ENCODE results near the gene CACNB2.
"Not testable (repeated sequence)": the region's sequence is repeated elsewhere in the genome, so short reads cannot be mapped to it uniquely, and the experiment has no call there.

The CACNB2 gene

GRCh38 chr10:18532881-18533535 lies 392.8 kb downstream of the CACNB2 start:
- no peak for DNase-seq

- DNase-seq: no peak
Measured at GRCh38 chr10:18533896-18534295, 393.7 kb downstream of the CACNB2 start.

- DNase-seq: no peak
Measured at GRCh38 chr10:18539335-18539734, 399.1 kb downstream of the CACNB2 start.

GRCh38 chr10:18540195-18540594 lies 400.0 kb downstream of the CACNB2 start:
- DNase-seq: no peak

- no peak for DNase-seq
Measured at GRCh38 chr10:18542832-18543231, 402.6 kb downstream of the CACNB2 start.

GRCh38 chr10:18545621-18546305 lies 405.5 kb downstream of the CACNB2 start:
- no peak for DNase-seq

- DNase-seq: no peak
Measured at GRCh38 chr10:18549105-18549504, 408.9 kb downstream of the CACNB2 start.

- no peak for DNase-seq
Measured at GRCh38 chr10:18551473-18551872, 411.2 kb downstream of the CACNB2 start.

GRCh38 chr10:18554479-18554878 lies 414.3 kb downstream of the CACNB2 start:
- no peak for DNase-seq

GRCh38 chr10:18556522-18557147 lies 416.4 kb downstream of the CACNB2 start:
- DNase-seq: no peak

GRCh38 chr10:18557960-18558359 lies 417.7 kb downstream of the CACNB2 start:
- no peak for DNase-seq

GRCh38 chr10:18561861-18562551 lies 421.8 kb downstream of the CACNB2 start:
- no peak for DNase-seq

GRCh38 chr10:18563003-18563726 lies 422.9 kb downstream of the CACNB2 start:
- DNase-seq: no peak

GRCh38 chr10:18565006-18565405 lies 424.8 kb downstream of the CACNB2 start:
- no peak for DNase-seq

GRCh38 chr10:18566177-18566576 lies 426.0 kb downstream of the CACNB2 start:
- DNase-seq: no peak

- DNase-seq: no peak
Measured at GRCh38 chr10:18567343-18567856, 427.2 kb downstream of the CACNB2 start.

GRCh38 chr10:18570386-18570785 lies 430.2 kb downstream of the CACNB2 start:
- DNase-seq: not testable (repeated sequence)

GRCh38 chr10:18571076-18571475 lies 430.9 kb downstream of the CACNB2 start:
- no peak for DNase-seq

- DNase-seq: no peak
Measured at GRCh38 chr10:18571780-18572179, 431.6 kb downstream of the CACNB2 start.

GRCh38 chr10:18572959-18573561 lies 432.8 kb downstream of the CACNB2 start:
- no peak for DNase-seq

- DNase-seq: no peak
Measured at GRCh38 chr10:18576586-18576985, 436.4 kb downstream of the CACNB2 start.
